ENCODE measurements around the gene IFT172. TPM values are rescaled to one million over a fixed set of nuclear protein-coding genes. Genes with fewer than 3 reads are reported as not detected.

Gene IFT172
- polyA plus RNA-seq, 3 donors: 11.3 to 23.7 (median 13.3) TPM

GRCh38 chr2:27496357-27497287, 7.1 kb upstream of the IFT172 start, which contains the start of gene GCKR:
Gene GCKR, plus strand, starts transcription at chr2:27496839. Its CDS starts 66 bp downstream, at chr2:27496905.
- H3K27ac ChIP-seq (ENCODE audit: low read depth, low read length): no peak within 1 kb of the TSS
- 44 to 75% (median 71%) methylated on average over 12 of the region's 12 CpGs for WGBS, 3 donors

GRCh38 chr2:27495840-27496356, 6.4 kb upstream of the IFT172 start:
- WGBS, 3 donors: 53 to 80% (median 72%) methylated on average over 4 of the region's 4 CpGs
- H3K27ac ChIP-seq (ENCODE audit: low read depth, low read length): no peak overlapping the region

DNA sequence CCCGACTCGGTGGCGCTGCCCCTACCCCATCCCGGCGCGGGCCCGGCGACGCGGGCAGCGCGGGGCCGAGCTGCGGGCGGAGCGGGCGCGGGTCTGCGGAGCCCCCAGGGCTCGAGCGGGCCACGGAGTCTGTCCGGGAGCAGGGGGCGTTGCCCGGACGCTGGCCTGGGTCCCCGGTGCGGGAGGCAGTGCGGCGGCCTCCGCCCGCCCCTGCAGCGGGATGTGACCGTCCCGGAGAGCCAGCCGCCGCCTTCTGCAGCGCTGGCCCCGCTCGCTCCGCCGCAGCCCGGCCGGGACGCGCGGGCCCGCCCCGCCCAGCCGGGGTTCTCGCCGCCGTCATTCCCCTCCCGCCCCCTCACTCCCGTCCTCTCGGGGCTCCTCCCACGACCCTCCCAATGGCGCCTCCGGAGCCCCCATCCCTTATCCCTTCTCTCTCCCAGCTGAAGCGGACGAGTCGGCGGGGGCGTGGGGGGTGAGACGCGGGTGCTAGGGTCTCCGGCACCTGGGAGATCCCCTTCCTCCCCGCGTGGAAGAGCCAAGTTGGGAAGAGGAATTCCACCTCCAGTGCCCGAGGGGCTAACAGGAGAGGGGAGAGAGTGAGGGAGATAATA, 5.5 kb upstream of the IFT172 start, which contains the start of gene FNDC4:
Gene FNDC4, minus strand, starts transcription at position 257 of the 611 bp plus-strand sequence. CDS start 521 bp downstream, outside the sequence.
- no peak within 1 kb of the TSS for H3K27ac ChIP-seq (ENCODE audit: low read depth, low read length)
- WGBS, 3 donors: 0 to 2% (median 1%) methylated on average over 48 to 70 of the region's 70 CpGs

- no peak overlapping the region for H3K27ac ChIP-seq (ENCODE audit: low read depth, low read length)
- WGBS, 3 donors: 16 to 24% (median 21%) methylated on average over 35 of the region's 35 CpGs
These were observed 4.9 kb upstream of the IFT172 start for GRCh38 chr2:27494284-27494943.

- no peak overlapping the region for H3K27ac ChIP-seq (ENCODE audit: low read depth, low read length)
- WGBS, 3 donors: 82 to 88% (median 83%) methylated on average over 13 of the region's 13 CpGs
These were observed 4.4 kb upstream of the IFT172 start for GRCh38 chr2:27493948-27494283.

DNA sequence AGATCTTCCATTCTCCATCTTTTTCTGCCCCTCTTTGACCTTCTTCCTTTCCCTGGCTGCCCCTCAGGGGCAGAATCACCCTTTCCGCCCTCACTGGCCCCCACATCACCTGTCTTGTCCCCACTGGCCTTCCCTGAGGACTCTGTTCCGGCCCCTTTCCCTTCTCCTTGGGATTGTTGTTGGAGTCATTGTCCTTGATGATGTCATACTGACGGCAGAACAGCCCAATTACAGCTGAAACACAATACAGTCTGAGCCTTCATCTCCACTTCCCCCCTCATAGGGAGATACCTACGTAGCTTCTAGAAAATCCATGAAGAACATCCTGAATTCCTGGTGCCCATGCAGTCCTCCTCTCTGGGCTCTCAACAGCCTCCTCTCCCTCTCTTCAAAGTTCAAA, 3.0 kb upstream of the IFT172 start:
- H3K27ac ChIP-seq (ENCODE audit: low read depth, low read length): no peak overlapping the region

GRCh38 chr2:27489118-27489497, 435 bp downstream of the IFT172 start:
- WGBS, 3 donors: 2 to 5% (median 4%) methylated on average over 11 of the region's 11 CpGs

More for the DNA sequence above, 3.0 kb upstream of the IFT172 start:
- WGBS, 3 donors: 86 to 92% (median 91%) methylated on average over 4 of the region's 4 CpGs

GRCh38 chr2:27485496-27485895, 4.0 kb downstream of the IFT172 start:
- 60 to 79% (median 72%) methylated on average over 3 of the region's 3 CpGs for WGBS, 3 donors
- H3K27ac ChIP-seq (ENCODE audit: low read depth, low read length): no peak overlapping the region

More at GRCh38 chr2:27489118-27489497, 435 bp downstream of the IFT172 start:
- H3K27ac ChIP-seq (ENCODE audit: low read depth, low read length): no peak overlapping the region

- 85 to 94% (median 92%) methylated on average over 5 of the region's 5 CpGs for WGBS, 3 donors
These were observed 17.6 kb downstream of the IFT172 start for GRCh38 chr2:27471961-27472360.

GRCh38 chr2:27464443-27464842, 25.1 kb downstream of the IFT172 start:
- H3K27ac ChIP-seq (ENCODE audit: low read depth, low read length): no peak overlapping the region
- WGBS, 3 donors: 95 to 97% (median 96%) methylated on average over 7 of the region's 7 CpGs

More at GRCh38 chr2:27471961-27472360, 17.6 kb downstream of the IFT172 start:
- H3K27ac ChIP-seq (ENCODE audit: low read depth, low read length): no peak overlapping the region

DNA sequence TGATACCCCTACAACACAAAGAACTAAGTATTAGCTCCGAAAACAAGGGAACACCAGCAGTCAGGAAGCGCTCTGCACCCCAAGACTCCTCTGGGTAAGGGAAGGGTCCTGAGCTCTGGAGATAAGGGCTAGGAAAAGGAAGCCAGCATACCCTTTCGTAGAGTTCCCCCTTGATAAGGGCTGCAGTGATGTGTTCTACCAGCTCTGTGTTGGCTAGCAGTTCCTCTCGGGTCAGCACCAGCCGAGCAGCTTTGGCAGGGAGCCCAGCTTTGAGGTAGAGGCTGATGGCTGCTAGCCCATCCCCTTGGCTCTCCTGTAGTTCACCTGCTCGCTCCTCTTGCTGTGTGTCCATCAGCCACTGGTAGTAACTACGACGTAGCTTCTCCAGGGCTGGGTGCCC, 28.4 kb downstream of the IFT172 start:
- no peak overlapping the region for H3K27ac ChIP-seq (ENCODE audit: low read depth, low read length)
- WGBS, 3 donors: 65 to 78% (median 73%) methylated on average over 8 of the region's 8 CpGs

GRCh38 chr2:27453968-27454367, 35.6 kb downstream of the IFT172 start:
- 86 to 92% (median 92%) methylated on average over 7 of the region's 7 CpGs for WGBS, 3 donors
- H3K27ac ChIP-seq (ENCODE audit: low read depth, low read length): no peak overlapping the region

GRCh38 chr2:27451095-27451494, 38.4 kb downstream of the IFT172 start:
- WGBS, 3 donors: 37 to 100% (median 40%) methylated on average over 1 of the region's 1 CpG
- H3K27ac ChIP-seq (ENCODE audit: low read depth, low read length): no peak overlapping the region

DNA sequence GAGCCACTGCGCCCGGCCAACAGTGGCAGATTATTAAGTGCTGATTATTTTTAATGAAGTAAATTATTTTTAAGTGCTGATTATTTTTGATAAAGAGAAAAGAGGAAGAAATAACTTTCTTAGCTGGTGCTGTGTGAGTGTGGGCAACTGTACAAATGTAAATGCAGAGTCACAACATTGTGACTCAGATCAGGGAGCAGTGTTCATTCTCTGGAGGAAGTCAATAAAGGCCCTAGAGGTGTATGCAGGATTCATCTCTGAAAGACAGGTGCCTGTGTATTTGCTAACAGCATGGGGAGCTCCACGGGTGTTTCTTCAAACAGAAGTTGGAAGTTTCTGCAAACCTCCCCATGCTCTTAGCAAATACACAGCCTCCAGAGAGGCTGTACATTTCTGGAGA, 41.2 kb downstream of the IFT172 start:
- no peak overlapping the region for H3K27ac ChIP-seq (ENCODE audit: low read depth, low read length)
- WGBS, 3 donors: 61 to 86% (median 65%) methylated on average over 3 of the region's 3 CpGs

- 46 to 75% (median 69%) methylated on average over 3 of the region's 3 CpGs for WGBS, 3 donors
- no peak overlapping the region for H3K27ac ChIP-seq (ENCODE audit: low read depth, low read length)
These were observed 43.5 kb downstream of the IFT172 start for GRCh38 chr2:27446057-27446456.

- WGBS, 3 donors: 88 to 93% (median 91%) methylated on average over 8 of the region's 8 CpGs
- H3K27ac ChIP-seq (ENCODE audit: low read depth, low read length): no peak overlapping the region
These were observed 43.9 kb downstream of the IFT172 start for GRCh38 chr2:27445615-27446014.

DNA sequence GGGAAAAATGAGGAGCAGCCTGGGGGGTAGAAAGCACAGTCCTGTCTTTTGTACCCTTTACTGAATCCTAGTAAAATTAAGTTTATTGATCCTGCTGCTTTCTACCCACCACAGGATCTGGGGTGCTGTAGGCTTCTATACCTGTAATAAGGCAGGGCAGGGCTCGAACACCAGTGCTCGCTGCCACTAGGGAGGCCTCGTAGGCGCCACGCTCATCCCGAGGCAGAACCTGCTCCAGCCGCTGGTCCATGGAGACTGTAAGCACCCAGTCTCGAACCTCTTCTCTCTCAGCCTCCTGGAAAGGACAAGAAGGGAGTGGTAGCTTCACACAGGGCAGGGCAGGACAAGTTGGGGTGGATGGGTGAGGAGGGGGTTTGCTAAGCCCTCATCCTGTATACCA, 44.4 kb downstream of the IFT172 start:
- no peak overlapping the region for H3K27ac ChIP-seq (ENCODE audit: low read depth, low read length)

GRCh38 chr2:27442920-27443282, 46.6 kb downstream of the IFT172 start:
- WGBS, 3 donors: 52 to 83% (median 77%) methylated on average over 6 of the region's 6 CpGs
- H3K27ac ChIP-seq (ENCODE audit: low read depth, low read length): no peak overlapping the region

More for the DNA sequence above, 44.4 kb downstream of the IFT172 start:
- 92 to 94% (median 92%) methylated on average over 8 of the region's 8 CpGs for WGBS, 3 donors

All from adipose tissue (tissue), 3 donors.